HG02981 (cell line): ENCODE measurements around the gene UNK.
"Not testable (repeated sequence)": the region's sequence is repeated elsewhere in the genome, so short reads cannot be mapped to it uniquely, and the experiment has no call there.

Experiments
- ATAC-seq: cut with Tn5 transposase; IDR thresholded peaks from one replicate; pipeline ENCODE4 v1.9.1; 2021; ENCODE audit warnings: mild to moderate bottlenecking, moderate library complexity; ENCODE audit not compliant: unreplicated experiment

UNK gene

DNA sequence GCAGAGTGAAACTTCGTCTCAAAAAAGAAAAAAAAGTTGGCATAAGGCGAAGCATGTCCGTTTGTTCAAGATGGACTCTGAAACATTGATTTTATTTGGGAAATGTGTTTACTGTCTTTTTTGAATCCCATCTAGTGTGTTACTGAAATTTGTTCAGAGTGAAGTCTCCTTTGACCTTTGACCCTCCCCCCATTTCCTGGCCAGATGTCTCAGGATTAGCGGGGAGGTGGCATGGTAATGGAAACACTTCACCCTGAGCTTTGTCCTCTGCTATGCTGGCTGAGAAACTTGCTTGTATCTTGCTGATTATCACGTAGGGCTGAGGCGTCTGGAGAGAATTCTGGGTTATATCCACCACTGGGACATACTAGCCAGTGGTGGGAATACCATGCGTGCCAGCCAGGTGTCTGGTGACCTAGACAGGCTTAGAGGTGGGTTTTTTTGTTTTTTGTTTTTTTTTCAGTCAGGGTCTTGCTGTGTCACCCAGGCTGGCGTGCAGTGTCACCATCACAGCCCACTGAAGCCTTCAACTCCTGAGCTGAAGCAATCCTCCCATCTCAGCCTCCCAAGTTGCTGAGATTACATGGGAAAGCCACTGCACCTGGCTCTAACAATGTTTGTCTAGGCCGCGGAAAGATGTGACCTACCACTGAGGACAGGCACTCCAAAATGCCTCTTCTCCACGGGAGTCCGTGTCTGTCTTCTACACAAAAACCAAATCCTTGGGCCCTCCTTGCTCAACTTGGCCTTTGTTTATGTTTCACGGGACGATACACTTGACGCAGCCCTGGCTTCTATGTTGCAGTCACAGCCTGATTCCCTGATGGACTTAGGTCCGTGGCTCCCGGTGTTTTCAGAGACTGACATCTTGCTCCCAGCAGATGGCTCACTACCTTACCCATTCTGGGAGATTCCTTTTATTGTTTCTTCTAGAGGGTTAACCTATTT lies 13.0 kb upstream of the UNK start:
- ATAC-seq, result no peak

DNA sequence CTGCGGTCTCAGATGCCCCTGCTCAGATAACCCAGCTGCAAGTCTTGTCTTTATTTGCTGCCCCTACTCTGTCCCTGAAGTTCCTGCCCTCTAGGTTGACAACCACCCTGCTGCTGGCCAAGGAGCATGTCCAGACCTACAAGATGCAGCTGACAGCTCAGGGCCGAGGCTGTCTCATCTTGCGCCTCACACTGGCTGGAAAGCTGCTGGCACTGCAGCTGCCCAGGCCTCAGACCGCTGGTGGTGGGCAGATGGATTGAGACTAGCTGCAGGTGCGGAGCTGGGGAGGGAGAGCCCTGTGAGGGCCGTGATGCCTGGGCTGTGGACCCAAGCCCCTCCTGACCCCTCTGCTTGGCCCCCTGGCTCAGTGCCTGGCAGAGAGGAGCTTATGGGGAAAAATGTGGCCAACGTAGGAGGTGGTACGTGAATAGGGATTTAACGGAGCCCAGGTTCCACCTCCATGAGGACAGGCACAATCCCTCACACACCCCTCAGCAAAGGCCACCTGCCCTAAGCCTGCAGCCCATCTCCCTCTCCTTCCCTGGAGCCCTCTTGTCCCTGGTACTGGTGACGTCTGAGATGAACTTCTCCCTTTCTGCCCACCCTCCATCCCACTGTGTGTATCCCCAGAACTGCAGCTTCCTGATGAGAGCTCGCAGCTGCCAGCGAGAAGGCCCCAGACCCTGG lies 11.3 kb upstream of the UNK start:
- ATAC-seq, result no peak

DNA sequence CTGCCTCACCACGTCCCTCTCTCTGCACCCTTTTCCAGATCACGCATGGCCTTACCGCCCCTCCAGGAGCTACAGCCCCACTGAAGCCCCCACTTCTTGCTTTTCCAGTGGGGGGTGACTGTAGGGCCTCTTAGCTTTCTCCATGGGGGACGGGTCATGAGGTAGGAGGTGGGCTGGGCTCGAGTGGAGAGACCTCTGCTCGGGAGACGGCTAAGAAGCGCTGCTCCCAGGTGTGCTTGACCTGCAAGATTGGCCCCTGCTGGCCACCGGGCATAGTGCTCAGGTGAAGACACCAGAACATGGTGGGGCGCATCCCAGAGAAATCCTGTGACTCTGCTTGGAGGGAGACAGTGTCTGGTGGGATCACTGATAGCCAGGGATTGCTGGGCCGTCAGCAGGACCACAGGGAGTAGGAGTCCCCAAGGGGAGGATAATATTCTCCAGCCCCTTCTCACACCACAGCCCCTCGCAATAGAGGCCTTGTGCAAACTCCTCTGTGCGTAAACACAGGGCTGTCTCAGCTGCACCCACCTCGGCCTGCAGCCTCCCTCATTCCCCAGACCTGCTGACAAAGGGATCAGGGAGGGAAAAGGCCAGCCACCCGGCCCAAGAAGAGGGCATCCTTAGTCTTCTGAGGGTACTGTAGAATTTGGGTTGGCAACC lies 10.7 kb upstream of the UNK start:
- no peak for ATAC-seq

DNA sequence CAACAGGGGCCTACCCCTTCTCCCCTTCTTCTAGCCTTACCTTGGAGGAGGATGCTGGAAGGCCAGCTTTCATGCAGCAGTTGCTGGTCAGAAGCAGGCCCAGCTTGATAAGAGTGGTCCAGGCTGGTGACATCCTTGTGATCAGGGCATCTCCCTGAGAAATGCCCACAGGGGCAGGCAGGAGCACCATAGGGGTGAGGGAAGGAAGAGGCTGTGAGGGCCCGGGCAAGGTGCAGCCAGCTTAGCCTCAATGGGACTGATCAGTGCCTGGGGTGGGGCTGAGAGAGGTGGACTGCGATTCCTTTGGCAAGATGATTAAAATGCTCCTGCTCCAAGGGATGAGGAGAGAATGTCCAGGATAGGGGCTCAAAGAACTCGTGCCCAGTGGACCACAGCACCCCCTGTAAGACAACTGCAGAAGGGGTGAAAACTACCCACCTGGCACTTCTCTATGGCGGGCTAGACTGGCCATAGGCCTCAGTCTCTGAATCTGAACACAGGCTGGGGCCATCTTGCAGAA lies 10.1 kb upstream of the UNK start:
- ATAC-seq, result no peak

DNA sequence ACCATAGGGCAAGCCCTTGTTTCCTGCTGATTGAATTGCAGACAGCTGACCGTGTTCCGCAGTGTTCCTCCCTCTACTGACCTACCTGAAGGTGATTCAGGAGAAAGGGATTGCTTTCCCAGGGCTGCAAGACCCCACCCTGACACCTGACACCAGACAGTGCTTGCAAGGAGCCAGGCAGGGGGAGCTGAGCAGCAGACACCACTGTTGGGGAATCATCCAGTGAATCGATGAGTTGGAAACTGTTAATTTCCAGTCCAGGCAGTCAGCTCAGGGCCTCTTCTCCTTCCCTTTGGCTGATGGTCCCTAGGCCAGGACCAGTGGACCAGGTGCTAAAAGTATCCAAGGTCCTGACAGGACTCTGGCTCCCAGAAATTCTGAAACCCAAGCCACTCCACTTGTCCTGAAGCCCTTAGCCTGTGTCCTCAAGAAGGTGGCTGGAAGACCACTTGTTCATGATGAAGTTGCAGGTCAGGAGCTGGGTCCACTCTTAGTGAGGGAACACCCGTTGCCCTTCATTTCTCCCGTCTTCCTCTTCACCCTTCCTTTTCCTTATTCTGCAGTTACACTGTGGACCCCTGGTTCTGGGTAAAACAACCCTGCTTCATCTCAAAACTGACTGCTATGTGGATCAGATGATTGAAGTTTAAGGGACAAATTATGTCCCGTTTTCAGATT lies 9.5 kb upstream of the UNK start:
- ATAC-seq, result no peak

DNA sequence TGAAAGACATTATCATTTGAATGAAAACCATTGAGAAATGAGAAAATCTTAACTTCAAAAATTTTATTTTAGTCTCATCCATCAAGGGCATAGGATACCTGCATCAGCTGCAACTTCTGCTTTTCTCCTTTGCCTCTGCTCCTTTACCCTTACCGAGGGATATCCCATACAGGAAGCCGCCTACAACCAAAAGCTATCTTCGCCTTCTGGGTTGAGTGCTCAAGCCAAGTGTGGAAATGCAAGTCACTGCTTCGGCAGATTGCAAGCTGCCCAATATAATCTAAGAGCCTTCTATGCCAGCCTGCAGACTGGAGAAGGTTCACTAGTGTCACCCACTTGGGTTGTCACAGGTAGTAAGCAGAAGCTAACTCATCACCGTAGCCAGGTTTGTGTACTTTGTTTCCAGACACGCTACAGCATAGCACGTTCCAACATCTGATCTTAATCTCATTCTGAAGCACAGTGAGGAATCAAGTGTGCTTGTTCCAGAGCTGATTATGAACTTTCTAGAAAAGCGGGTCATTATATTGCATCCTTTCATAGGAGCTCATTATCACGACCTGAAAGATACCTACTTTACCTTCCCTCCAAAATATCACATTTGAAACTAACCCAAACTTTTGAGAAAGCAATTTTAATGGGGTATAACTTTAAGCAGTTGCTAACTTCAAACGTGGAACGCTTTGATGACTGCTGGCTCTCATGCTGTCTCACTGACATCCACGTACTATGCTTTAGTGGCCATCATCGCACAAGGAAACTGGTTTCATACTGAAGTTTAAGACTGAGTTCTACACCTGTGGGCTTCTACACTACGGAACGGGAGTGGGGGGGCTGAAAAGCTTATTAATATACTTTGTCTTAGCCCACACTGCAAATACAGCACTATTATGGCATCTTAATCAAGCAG lies 8.0 kb upstream of the UNK start:
- no peak for ATAC-seq

DNA sequence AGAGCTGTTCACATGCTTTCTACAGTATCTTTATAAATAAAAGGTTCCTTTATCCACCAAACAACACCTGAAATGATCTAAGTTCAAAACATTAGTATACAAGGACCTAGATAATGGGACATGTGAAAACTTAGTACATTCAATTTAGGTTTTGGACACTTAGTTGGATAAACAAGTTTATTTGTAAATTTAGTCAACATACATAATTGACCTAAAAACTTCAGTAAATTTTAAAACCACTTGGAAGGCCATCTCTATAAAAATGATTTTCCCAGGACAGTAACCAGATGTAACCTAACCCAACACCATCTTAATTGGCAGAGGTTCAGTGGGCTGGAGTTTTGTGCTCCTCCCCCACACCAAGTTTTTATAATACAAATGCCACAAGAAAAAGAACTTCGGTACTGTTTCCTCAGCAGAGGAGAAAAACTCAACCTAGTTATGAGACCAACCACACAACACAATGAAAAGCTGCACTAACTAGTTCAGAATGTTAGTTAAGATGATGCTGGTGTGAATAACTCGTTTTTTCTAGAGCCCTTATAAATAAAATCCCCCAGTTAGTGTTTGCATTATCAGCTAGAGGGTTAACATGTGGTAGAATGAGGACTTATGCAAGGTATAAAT lies 7.2 kb upstream of the UNK start:
- ATAC-seq, result no peak

DNA sequence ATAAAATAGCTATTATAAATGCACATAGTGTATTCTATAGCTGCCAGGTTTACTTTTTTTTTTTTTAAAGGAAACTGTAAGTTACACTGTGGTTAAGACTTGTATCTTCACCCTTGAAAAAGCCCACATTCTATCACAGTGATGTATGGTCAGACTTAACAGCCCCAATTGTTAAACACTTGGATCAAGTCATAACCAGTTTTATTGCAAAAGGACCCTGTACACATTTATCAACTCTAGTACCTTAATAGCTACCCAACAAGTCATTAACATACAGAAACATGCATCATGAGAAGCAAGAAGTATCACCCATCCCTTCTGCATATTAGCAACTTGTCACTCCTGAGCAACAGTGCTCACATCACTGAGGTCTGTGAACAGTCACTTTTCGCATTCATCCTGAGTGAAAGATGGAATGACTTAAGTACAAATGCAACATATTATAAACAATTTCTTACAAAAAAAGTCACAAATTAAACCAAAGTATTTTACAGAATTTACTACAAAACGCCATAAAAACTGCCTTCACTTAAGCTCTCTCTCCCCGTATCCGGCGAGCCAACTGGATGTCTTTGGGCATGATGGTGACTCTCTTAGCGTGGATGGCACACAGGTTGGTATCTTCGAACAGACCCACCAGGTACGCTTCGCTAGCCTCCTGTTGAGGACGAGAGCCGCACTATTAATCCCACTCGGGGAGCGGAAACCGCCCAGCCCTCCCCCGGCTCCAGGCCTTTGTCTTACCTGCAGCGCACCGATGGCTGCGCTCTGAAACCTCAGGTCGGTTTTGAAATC lies 6.3 kb upstream of the UNK start:
- not testable (repeated sequence) for ATAC-seq

DNA sequence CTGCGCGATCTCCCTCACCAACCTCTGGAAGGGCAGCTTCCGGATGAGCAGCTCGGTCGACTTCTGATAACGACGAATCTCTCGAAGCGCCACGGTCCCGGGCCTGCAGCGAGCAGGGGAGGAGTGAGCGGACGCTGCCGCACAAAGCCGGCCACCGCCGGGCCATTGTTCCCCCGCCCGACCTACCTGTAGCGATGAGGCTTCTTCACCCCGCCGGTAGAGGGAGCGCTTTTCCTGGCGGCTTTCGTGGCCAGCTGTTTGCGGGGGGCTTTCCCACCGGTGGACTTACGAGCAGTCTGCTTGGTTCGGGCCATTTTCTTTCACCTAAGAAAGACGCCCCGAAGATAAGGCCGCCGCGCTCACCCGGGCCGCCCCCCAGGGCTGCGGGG lies 5.8 kb upstream of the UNK start:
- peak; percentile 5 for ATAC-seq

DNA sequence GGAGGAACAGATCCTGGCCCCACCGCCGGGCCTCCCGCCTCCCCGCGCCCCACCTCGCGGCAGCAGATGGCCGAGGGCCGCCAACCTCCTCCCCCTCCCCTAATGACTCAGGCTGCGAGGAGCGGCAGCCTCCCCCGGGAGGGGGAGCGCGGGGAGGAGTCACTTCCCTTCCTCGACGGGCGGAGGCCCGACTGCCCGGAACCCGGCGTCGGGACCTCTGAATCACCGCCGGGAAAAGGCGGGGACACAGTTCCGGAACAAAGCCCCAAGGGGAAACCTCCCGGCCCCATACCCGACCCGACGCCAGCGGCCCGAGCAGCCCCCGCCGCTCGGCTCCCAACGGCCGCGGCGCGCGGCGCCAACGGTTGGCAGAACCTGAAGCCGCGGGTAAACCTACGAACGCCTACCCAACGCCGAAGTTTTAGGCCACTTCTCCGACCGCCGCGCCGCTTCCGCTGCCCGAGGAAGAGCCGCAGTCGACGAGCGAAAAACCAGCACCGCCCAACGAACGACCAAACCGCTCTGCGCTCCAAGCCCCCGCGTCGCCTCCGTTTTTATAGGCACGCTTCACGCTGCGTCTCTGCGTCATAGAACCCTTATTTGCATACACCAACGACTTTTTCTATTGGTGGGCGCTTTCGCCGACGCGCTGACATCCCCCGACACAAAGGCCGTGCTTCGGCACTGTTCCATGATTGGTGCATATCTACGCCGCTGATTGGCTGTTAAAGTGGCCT lies 5.2 kb upstream of the UNK start:
- ATAC-seq, result peak; percentile 65

DNA sequence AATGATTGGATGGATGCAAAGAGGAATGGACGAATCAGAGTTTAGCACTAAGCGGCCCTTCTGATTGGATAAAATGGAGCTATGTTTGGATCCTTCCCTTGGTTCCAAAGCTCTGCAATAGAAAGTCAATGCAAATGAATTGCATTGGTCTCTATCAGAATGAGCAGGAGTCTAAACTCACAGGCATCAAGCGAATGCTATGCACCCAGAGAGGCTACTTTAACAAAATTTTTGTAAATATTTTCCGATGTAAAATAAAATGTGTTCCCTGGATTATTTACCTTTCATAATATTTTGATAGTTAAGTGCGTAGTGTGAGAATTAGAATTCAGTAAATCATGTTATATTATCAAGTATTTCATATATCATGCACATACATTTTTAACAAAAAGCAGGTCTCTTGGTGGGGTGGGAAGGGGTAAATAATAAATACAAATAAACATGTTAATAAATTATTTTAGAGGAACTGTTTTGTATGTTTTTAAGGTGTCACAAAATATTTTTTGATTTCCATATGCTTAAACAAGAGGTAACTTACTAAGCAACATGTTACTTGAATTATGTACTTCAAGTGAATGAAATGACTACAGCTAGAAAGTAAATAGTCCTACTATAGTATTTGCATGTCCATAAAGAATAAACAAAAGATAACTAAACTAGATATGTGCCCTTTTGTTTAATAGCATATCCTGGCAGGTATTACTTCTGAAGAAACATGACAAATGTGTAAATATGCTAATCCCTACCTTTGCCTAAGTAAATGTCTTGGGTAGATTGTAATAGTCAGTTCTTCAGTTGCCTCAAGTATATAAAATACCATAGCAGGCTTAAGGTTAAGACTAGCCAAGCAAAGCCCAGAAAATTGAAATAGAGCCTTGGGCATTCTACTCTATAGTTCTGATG lies 4.4 kb upstream of the UNK start:
- ATAC-seq, result no peak

DNA sequence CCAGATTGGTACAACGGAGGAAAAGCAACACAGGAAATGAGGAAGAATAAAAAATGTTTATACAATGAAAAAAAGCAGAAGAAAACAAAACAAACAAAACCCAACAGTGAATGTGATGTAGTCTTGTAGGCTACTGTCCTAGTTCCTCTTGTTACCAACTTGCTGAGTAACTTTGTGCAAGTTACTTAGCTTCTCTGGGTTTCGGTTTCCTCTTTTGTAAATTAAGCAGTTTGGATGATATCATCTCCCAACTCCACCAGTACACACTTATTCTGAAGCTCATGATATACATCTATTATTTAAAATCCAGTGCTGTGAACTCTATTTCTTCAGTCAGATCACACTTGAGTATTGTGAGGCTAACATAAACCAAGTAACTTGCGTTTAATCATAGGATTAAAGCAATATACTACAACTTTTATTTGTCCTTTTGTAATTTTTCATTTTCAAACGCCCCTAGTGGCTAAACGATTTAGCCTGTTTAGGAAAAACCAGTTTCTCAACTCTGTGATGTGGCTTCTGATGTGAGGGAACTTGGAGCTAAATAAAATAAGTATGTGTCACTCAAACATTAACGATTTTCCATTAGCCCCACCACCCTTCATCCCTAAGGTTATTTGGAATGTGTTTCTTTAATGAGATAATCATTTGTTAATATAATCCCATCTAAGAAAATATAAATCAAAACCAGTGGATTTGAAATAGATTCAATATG lies 1.4 kb upstream of the UNK start:
- no peak for ATAC-seq

DNA sequence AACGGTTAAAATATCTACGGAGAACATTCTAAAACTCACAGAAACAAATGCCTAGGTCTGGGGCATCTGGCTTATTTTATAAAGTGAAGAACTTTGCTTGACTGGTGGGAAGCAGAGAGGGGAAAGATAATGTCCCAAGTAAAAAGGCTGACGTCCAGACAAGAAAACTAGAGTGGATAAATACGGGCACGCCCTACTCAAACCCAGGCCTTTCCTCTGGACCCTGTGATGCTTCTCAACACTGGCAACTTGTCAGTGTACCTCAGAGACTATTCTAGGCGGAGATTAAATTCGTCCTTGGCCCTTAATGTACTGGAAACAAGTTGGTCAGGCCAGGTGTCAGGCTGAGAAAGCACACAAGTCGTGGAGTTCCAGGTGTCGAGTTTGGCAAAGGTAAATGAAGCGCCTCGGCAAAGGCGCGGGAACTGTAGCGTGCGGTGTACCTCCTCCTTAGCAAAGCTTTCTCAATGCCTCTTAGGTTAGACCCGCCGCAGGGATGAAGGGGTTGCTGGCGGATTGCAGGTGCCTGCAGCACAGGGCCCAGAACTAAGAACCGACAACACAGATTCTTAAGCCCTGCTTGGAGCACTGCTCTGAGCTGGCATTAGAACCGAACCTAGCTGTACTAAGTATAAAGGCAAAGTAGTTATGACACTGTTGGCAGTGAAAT lies 668 bp upstream of the UNK start:
- ATAC-seq, result no peak

DNA sequence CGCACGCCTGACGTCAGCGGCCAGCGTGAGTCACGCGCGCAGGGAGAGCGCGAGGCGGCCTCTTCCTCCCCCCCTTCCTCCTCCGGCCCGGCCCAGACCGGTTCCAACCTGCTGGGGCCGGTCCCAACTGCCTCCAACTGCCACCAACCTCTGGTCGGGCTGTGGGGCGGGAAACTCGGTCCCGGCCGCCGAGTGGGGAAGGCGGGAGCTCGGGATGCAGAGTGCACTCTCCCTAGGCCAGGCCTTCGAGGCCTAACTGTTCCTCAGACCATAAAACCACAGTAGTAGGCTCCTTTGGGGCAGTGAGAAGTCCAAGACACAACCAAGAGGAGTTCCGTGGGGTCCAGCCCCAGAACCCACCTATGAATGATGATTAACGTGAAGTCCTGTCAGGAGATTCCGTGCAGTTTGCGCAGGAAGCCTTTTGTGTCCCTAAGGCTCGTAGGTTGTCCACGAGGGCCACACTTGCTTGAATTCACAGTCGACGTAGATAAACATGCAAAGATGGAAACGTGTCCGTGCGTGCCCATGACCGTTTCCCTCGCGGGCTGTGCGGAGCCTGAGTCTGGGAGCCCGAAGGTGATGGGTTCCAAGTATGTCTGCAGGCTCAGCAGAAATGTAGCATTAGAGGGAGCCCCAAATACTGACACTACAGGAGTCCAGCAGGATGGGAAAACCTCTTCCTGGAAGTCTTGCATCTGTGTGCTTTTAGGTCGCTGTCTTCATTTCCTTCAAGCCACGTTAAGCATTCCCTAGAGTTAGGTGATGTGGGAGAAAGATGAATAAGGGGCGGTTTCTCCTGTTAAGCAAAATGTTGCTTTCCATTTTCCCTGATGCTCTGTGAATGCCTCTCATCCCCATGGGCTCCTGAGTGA lies 647 bp downstream of the UNK start:
- ATAC-seq, result peak; percentile 38

DNA sequence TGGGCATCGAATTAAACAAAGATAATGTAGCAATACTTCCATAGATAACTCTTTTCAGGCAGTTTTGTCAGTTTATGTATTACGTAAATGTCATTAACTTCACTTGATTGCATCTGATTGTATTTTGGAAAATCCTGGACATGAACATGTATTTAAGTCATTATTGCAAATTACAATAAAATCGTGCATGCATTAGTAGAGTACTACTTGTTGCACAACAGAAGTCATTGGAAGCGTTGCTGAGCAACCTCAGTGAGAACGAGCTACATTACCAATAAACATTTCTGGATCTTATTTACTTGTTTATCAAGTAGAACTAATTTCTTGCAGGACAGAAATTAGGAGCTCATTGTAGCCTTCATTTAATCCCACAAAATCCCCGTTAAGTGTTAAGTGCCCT lies 6.6 kb downstream of the UNK start:
- no peak for ATAC-seq
